NOMO-1 treated with DMSO at 0.1 percent for 48 hours (cell line): ENCODE measurements around the gene C1S.

ENCODE experiments used
- DNase-seq: peaks from one replicate; lab custom pipeline; 2025; ENCODE audit not compliant: unreplicated experiment; lab: John Stamatoyannopoulos, UW

Gene C1S

DNA sequence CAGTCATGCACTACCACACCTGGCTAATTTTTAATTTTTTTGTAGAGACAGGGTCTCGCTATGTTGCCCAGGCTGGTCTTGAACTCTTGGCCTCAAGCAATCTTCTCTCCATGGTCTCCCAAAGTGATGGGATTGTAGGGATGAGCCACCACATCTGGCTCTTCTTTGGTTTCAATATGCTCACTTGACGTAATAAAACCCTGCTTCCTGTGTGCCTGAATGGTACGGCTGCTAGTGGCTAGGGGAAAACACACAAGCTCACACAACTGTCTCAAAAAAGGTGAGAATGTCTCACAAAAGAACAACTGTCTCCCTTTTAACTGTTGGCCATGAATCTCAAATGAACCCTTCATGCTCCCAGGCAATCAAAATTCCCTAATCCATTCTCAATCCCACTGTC lies 15.0 kb downstream of the C1S start:
- no peak for DNase-seq

DNA sequence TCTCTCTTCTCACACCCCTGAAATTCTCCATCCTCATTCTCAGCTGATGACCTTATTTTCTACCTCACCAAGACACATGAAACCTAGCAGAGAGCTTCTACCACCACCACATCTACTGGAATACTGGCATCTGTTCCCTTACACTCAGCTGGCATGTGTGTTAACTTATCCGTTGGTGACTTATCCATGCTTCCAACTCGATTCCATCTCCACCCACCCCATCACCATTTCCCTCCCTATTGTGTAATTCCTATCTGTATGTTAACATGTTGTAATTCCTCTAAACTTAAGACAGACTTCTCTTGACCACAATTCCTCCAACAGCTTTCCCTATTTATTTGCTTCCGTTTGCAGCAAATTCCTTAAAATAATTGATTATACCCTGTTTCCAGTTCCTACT lies 15.4 kb downstream of the C1S start:
- DNase-seq, result no peak

- no peak for DNase-seq
Observed at GRCh38 chr12:7076493-7076892, 16.0 kb downstream of the C1S start.

DNA sequence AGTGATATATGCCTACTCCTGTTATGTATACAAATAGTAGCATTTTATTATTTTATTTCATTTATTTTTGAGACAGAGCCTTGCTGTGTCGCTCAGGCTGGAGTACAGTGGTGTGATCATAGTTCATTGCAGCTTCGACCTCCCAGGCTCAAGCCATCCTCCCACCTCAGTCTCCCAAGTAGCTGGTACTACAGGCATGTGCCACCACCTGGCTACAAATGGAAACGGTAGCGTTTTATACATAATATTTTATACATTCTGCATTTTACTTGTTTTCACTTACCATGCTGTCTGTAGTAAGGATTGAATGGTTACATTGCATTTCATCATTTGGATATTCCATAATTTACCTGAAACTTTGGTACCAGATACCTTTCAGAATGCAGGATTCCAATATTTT lies 17.6 kb downstream of the C1S start:
- no peak for DNase-seq

DNA sequence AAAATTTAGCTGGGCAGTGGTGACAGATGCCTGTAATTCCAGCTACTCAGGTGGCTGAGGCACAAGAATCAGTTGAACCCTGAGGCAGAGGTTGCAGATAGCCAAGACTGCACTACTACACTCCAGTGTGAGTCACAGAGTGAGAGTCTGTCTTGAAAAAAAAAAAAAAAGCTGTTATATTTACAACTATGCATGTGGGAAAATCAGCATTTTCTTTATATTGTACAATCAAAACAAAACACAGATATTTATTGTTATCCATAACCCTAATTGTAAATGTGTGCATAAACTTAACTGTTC lies 19.3 kb downstream of the C1S start:
- no peak for DNase-seq

DNA sequence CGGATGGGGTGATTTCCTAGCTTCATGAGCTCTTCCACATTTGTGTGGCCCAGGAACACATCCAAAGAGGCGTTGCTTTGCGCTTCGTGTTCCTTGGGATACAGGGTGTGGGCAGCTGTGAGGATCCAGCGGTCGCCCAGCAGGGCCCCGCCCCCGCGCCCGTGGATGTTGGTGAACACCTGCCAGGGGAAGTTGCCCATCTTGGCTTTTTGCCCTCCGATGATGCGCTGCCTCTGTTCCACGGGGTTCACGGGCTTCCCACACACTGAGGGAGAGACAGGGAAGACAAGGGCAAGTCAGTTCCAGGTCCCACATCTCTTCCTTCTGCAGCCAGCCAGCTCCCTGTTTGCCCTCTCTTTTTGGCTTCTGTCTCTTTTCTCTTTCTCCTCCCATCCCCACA lies 20.5 kb downstream of the C1S start:
- DNase-seq, result no peak

DNA sequence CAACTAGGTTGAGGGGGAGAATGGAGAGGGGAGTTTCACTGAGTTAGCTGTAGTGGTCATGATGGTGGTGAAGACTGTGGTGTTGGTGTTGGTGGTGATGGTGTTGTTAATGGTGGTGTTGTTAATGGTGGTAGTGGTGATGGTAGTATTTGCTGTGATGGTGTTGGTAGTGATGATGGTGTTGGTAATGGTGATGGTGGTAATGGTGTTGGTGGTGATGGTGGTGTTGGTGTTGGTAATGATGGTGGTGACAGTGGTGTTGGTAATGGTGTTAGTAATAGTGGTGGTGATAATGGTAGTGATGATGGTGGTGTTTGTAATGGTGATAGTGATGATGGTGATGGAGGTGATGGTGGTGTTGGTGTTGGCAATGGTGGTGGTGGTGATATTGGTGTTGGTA lies 22.6 kb downstream of the C1S start:
- DNase-seq, result no peak

GRCh38 chr12:7089196-7089871 lies 28.8 kb downstream of the C1S start:
- no peak for DNase-seq

DNA sequence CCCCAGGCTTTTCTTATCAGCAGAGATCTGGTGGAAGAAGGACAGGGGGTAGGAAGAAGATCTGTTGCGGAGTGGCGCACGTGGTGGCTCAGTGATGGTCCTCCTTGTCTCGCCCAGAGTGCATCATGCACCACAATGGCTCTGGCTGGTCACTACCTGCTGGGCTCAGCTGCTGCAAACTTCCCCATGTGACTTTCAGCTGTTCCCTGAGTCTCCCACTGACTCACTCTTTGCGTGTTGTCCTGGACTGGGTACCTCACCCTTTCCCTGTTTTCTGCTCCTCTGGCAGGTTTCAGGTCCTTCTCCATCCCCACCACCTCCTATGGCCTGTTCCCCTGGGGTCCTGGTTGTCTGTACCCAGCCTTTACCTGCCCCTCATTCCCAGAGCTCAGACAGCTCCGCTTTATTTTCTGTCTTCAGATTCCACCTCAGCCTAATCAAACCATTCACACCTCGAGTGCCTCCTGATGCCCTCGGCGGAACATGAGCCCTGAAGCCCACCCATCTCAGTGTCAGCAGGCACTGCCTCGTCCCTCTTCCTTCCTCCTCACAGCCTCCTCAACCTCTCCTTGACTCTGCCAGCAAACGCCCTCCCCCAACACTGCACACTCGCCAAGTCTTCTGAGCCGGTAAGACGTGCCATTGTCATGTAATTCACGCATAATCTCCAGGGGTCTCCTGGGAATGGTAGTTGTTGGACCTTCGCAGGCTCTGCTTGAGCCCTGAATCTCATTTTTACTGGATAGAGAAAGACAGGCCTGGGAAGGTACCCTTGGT lies 29.9 kb downstream of the C1S start:
- DNase-seq, result no peak

GRCh38 chr12:7091171-7091570 lies 30.7 kb downstream of the C1S start:
- no peak for DNase-seq

GRCh38 chr12:7091660-7092228 lies 31.2 kb downstream of the C1S start:
- no peak for DNase-seq

DNA sequence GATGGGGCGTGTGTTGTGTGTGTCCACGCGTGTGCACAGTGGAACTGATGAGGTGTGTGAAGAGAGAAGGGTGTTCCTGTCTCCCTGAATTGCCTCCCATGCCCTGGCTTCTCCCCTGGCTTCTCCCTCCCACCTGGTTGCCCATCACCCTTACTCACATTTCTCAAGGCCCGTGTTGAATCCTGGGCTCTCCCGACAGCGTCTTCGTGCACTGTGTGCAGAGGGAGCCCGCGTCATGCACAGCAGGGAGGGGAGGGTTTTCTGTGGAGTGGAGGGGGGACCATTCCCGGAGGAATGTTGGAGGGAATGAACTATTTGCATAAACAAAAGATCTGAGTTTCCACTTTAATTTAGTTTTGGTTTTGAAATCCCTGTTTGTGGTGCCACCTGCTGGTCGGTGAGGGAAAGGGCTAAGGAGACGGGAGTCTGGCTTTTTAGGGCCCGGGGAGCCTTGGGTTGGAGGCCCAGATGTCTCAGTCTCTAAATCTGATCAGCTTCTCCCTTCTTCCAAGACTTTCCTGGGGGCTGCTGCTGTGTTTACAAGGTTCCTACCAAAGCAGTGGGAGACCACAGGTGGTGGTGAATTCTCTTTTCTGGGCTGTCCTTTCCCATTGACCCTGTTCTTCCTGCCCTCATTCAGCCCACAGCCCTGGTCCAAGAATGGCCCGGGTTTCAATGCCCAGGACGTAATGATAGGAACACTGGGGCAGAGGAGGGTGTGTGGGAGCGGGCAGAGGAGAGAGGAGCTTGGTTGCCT lies 31.9 kb downstream of the C1S start, which contains the start of gene C1R:
TSS of gene C1R (minus strand) at position 217 of the 757 bp plus-strand sequence. CDS start at position 160, 57 bp downstream.
- peak; percentile 45 for DNase-seq

DNA sequence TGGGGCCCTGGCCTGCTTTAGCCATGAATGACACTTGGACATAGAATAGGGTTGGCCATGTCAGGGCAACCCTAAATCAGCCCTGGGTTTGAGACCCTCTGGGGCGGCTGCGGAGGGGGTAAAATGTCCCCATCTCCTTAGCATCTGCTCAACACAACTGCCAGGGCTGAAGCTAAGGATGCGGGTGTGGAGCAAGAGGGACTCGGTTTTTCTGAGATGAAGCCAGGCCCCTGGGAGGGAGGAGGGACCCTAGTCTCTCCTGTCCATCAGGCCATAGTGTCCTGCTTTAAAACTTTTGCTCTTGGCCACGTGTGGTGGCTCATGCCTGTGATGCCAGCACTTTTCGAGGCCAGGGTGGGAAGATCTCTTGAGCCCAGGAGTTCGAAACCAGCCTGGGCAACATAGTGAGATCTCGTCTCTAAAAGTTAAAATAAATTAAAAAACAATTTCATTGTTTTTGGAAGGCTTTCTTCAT lies 32.5 kb downstream of the C1S start:
- no peak for DNase-seq

DNA sequence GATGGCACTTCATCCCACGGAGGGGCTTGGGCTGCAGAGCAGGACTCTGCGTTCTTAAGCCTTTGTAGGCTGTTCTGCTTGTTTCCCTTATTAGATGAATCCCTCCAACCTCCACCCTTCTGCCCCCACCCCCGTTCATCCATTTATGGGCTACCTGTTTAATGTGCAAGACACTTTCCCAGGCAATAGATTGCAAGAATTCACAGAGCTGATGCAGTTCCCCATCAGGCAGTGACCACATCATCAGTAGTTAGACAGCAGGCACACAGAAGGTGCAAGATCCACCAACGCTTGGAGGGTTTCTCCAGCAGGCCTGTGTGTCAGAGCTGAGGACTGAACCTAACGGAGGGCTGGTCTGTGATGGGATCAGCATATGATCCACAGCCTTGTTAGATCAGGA lies 33.0 kb downstream of the C1S start:
- no peak for DNase-seq

DNA sequence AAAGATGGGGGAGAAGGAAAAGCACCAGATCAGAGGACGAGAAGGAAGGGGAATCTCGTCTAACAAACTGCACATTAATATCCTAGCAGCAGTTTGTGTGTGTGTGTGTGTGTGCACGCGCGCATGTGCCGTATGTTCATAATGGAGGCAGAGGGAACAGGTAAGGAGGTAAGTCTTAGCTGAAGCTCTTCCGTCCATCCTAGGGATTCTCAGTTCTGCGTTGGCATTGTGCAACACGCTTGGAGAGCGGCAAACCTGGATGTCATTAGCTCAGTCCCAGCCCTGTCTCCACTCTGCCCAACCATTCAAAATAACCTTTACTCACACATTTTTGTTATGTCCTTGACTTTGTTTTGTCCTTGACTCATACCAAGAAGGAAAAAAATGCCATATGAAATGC lies 33.4 kb downstream of the C1S start:
- no peak for DNase-seq

GRCh38 chr12:7096006-7096932 lies 35.8 kb downstream of the C1S start:
- DNase-seq, result no peak

DNA sequence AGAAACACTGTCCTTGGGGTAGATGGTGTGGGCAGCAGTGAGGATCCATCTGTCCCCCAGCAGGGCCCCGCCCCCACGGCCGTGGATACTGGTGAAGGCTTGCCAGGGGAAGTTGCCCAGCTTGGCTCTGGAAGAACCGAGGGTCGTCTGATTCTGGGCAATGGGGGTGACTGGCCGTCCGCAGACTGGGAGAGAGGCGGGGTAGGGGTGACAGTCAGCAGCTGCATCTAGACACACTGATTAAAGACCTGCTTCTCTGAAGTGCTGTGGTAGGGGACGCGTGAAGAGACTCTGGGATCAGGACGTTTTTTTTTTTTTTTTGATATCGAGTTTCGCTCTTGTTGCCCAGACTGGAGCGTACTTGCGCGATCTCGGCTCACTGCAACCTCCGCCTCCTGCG lies 36.5 kb downstream of the C1S start:
- DNase-seq, result no peak

DNA sequence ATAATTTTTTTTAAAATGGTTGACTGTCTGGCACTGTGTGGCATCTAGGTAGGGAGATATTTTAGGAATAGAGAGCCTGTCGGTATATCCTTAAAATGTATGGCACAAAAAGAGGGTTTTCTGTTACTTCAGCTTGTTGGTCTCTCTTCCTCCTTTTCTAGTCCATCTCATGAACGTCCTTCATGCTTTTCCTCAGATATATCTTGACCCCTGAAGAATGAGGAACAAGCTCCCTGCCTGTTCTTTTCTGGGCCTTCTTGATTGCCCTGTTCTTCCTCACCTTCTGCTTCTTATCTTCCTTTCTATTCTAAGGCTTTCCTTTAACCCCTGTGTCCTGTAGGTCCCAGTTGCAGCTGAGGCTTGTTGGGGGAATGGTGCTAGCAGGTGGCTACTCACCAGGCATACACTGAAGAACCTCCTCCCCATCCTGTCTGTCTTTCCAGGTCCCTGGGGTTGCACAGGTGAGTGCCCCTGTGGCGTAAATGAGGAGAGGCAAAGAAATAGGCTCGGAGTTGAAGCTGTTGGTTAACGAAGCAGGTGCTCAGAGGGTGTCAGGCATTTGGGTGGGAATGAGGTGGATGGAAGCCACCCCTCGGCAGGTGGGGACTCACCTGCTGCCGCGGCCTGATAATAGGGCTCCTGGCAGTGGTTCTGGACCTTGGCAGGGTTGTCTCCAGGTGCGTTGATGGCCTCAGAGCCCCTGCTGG lies 38.9 kb downstream of the C1S start:
- peak; percentile 64 for DNase-seq

GRCh38 chr12:7100239-7100638 lies 39.7 kb downstream of the C1S start:
- DNase-seq, result no peak
